GM12891 (cell line): ENCODE results near the gene PRDX6.

ENCODE experiments used
- POLR2A ChIP-seq: IDR thresholded peaks from 2 replicates; pipeline ENCODE4 v1.6.1; 2011; ENCODE audit warnings: low read depth, low read length, control low read depth
- POLR2AphosphoS5 ChIP-seq: IDR thresholded peaks from 2 replicates; pipeline ENCODE4 v1.6.1; 2011; ENCODE audit warnings: low read depth, low read length, control low read depth
- TAF1 ChIP-seq: IDR thresholded peaks from 2 replicates; pipeline ENCODE4 v1.6.1; 2011; ENCODE audit warnings: low read depth, low read length, control low read depth

DNA sequence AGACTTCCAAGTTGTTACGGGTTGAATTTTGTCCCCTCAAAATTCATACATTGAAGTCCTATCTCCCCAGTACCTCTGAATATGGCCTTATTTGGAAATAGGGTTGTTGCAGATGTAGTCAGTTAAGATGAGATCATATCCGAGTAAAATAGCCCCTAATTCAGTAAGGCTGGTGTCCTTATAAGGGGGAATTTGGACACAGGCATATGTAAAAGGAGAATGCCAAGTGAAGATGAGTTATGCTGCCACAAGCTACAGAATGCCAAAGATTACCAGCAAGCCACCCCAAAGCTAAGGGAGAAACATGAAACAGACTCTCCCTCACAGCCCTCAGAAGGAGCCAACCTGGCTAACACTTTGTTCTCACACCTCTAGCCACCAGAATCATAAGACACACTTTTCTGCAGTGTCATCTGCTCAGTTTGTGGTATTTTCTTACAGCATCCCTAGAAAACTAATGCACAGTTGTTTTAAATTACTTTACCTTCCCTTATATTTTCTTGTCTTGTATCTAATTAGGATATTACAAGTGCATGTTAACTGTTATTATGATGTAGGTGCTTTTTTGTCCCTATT, 43.3 kb upstream of the PRDX6 start:
- TF ChIP-seq POLR2AphosphoS5 (no peak), TAF1 (no peak), POLR2A (no peak)
